Measurements from ENCODE around the gene DRC1. TPM values are rescaled to one million over a fixed set of nuclear protein-coding genes. Genes with fewer than 3 reads are reported as not detected.

DRC1 gene
- total and polyA plus RNA-seq, 2 of the 4 experiments (the other 2 are of a cell fraction): 0.18 TPM; not detected in 1

- no peak overlapping the region for H3K9ac ChIP-seq (ENCODE audit: low read depth, low read length)
- H3K4me1 ChIP-seq (ENCODE audit: control insufficient read depth, insufficient read depth, low read length): no peaks in the 10 kb centered on the region
- DNase-seq (no peak), ATAC-seq (ENCODE audit: low read depth) (peak; percentile 32; the same call in 1 of the 2 replicates)
- no peak overlapping the region for H4K5ac ChIP-seq (ENCODE audit: low read depth, low read length)
- H2BK120ac ChIP-seq (ENCODE audit: low read depth, low read length): no peak overlapping the region
- no peak overlapping the region for H3K4me3 ChIP-seq (ENCODE audit: insufficient read depth, low read depth, low read length)
- H3K23ac ChIP-seq (ENCODE audit: low read depth, low read length): no peak overlapping the region
- WGBS, 2 experiments (ENCODE audit: extremely low coverage in 2 of 2, insufficient read length in 1 of 2): 17% methylated on average over 1 of the region's 13 CpGs; no CpG with 5 or more reads in 1 of the 2 experiments
- H3K14ac ChIP-seq (replicated peaks; ENCODE audit: low read depth, low read length): no peak overlapping the region
- no TSS peak for BruUV-seq (replicated peaks)
- dilution Hi-C loops (cut with HindIII; ENCODE audit: low sequenced_read_pairs, unreplicated experiment): no loop called here
- H3K4ac ChIP-seq (ENCODE audit: low read depth, low read length): no peak overlapping the region
- H3K79me1 ChIP-seq (ENCODE audit: low read depth in 1 of 2, low read length in 2 of 2): no peaks in the 10 kb centered on the region
- POLR2A ChIA-PET (ENCODE audit: unreplicated experiment): no interaction called here
- peaks cover 6% of the 10 kb centered on the region for H3K9me1 ChIP-seq (ENCODE audit: insufficient read depth, low read length)
- H3K36me3 ChIP-seq (ENCODE audit: control insufficient read depth, insufficient read depth, low read length): no peaks in the 10 kb centered on the region
- CTCF ChIA-PET: no interaction called here
- H2BK15ac ChIP-seq (ENCODE audit: low read depth, low read length): no peak overlapping the region
- H3K27ac ChIP-seq (ENCODE audit: insufficient read depth, low read length): no peak overlapping the region
- no peak overlapping the region for H3K4me2 ChIP-seq (ENCODE audit: low read depth, low read length)
- no peak overlapping the region for H2AK9ac ChIP-seq (replicated peaks; ENCODE audit: low read depth, low read length, poor library complexity)
- intact Hi-C loops (cut with micrococcal nuclease): loop anchor here (5.0 kb wide), 1 partner anchor 233 kb away; no protein-coding TSS in a partner anchor
- H3K18ac ChIP-seq (ENCODE audit: low read depth, low read length): no peak overlapping the region
- no peak overlapping the region for H2AK5ac ChIP-seq (ENCODE audit: low read depth, low read length)
- peaks cover 30% of the 10 kb centered on the region for H3K27me3 ChIP-seq (ENCODE audit: control insufficient read depth, insufficient read depth, low read length)
- H2BK5ac ChIP-seq (ENCODE audit: low read depth, low read length, poor library complexity, severe bottlenecking): no peak overlapping the region
- H3K56ac ChIP-seq (ENCODE audit: extremely low read depth, insufficient read depth, low read length): no peak overlapping the region
- no peak overlapping the region for H4K91ac ChIP-seq (ENCODE audit: insufficient read depth, low read depth, low read length)
- no peak overlapping the region for H4K8ac ChIP-seq (ENCODE audit: low read depth in 2 of 2, low read length in 2 of 2)
- H3K9me3 ChIP-seq (ENCODE audit: control insufficient read depth, insufficient read depth, low read length): no peaks in the 10 kb centered on the region
- H2BK20ac ChIP-seq (ENCODE audit: low read depth, low read length): no peak overlapping the region
- no peak for TF ChIP-seq RFX5 (IDR thresholded peaks at IDR 0.05; ENCODE audit: low read depth, low read length)
- TF ChIP-seq BHLHE40 (IDR thresholded peaks at IDR 0.05; ENCODE audit: low read depth, low read length): no peak
- H4K20me1 ChIP-seq (ENCODE audit: insufficient read depth, low read length): no peaks in the 10 kb centered on the region
- in situ Hi-C loops (cut with MboI; ENCODE audit: low sequenced_read_pairs): no loop called here
- H2AFZ ChIP-seq (replicated peaks; ENCODE audit: low read length, poor library complexity): no peak overlapping the region
Measured at GRCh38 chr2:26483957-26484565, 82.3 kb downstream of the DRC1 start.
